Loucy (cell line): Measurements from ENCODE around the gene TXNIP.

Experiments used
- CTCF ChIP-seq: fragments of 200-600 bp; sonication (generic); conservative IDR thresholded peaks from 2 replicates; pipeline ENCODE4 v1.5.1; 2014; ENCODE audit warnings: mild to moderate bottlenecking, antibody characterized with exemption, low read length
- EZH2phosphoT487 ChIP-seq: fragments of 200-600 bp; IDR thresholded peaks from 2 replicates; pipeline ENCODE4 v1.6.1; 2018; ENCODE audit warnings: antibody characterized with exemption, mild to moderate bottlenecking, moderate library complexity, borderline replicate concordance

DNA sequence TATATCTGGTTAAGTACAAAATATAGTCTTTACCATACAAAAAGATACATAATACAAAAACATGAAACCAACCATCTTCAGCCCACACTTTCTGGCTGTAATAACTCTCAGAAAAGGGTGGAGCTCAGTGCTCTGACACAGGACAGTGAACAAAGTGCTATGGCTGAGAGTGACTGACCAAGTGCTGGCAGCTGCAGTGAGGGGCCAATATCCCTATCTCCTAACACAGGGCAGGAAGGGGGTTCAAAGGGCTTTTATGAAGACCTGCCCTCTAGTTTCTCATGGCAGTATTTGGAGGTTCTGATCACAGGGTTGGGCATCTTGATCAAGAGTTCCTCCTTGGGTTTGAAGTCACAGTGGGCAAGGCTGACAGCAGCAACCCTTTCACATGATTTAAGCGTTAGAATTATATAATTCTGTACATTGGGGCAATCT, 3.9 kb downstream of the TXNIP start:
- TF ChIP-seq EZH2phosphoT487 (no peak), CTCF (no peak)
